GM21381 (cell line): ENCODE results near the gene KCNMB2.

Experiments used
- ATAC-seq: cut with Tn5 transposase; IDR thresholded peaks from one replicate; pipeline ENCODE4 v1.9.1; 2021; ENCODE audit warnings: mild to moderate bottlenecking, moderate library complexity; ENCODE audit not compliant: unreplicated experiment

KCNMB2 gene

DNA sequence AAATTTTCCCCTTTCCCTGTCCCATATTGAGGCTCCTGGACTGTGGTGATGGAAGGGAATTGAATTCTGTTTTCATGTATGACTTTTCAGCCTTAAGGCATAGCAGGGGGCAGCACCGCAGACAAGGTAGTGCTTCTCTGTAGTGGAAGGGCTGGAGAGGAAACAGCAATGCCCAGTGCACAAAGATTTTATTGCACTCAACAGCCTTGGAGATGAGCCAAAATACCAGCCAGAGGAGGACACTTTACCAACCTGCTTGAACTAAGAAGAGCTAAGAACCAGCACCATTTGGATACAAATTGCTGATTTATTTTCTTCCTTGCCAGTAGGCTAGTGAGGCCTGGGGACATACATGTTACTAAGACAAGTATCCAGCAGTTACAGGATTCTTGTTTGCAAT, 98.7 kb downstream of the KCNMB2 start:
- ATAC-seq: no peak

DNA sequence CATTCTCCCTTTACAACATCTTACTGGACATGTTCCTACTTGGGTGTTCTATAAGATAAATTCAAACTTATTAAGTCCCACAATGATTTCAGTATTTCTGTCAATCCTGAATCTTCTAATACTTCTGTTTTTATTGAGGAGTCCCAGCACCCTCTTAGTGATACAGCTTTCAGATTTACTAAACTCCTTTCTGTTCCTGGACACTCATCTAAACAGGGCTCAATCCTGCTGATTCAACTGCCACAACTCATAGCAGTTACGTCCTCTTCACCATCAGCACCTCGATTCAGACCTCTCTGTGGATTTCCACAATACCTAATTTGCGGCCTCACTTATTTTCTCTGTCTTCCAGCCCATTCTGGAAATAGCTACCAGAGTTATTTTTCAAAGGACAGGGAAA, 101.6 kb downstream of the KCNMB2 start:
- no peak for ATAC-seq

GRCh38 chr3:178645503-178645902, 109.3 kb downstream of the KCNMB2 start:
- no peak for ATAC-seq

GRCh38 chr3:178646186-178646862, 110.1 kb downstream of the KCNMB2 start:
- no peak for ATAC-seq

DNA sequence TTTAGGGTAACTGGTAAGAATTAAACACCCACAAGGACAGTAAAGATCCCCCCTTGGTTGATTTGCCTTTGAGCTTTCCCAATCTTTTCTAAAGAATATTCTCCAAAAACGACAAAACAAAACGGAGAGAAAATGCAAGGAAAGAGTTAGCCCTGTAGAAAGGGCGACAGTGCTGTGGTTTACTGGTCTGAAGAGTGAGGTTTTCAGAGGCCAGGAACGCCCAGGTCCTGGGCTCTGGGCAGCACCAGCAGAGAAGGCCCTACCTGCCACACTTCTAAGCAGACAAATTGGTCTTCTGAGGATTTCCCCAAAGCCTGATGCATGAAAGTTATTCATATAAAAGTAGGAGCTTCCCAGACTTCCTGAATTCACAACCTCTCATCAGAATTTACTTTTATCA, 119.3 kb downstream of the KCNMB2 start:
- no peak for ATAC-seq

DNA sequence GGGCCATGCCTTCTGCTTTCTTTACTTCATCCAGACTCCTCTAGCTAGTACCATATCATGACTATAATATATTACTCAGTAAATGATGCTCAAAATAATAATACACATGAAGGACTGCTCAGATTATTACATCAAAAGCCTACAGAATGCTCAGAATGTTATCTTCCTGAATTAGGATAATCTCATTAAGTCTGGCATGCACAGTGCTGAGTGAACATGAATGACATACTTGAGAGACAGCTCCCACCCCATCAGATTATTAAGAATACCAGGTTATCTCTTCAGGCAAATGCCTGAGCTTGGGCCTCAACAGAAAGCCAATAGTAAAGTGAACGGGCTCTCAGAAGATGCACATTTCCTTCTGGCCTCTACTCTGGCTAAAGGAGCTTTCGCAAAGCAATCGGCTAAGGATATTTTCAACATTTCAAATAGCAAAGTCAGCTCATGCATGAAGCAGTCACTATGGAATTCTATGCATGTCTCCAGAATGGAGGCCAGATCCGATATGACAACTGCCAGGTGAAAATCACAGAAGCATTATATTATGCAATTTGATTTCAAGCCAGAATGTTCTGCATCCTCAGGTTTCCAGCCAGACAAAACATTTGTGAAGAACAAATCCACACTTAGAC, 122.6 kb downstream of the KCNMB2 start:
- ATAC-seq: no peak

GRCh38 chr3:178663201-178663934, 127.1 kb downstream of the KCNMB2 start:
- peak; percentile 68 for ATAC-seq

GRCh38 chr3:178665747-178666146, 129.5 kb downstream of the KCNMB2 start:
- no peak for ATAC-seq

DNA sequence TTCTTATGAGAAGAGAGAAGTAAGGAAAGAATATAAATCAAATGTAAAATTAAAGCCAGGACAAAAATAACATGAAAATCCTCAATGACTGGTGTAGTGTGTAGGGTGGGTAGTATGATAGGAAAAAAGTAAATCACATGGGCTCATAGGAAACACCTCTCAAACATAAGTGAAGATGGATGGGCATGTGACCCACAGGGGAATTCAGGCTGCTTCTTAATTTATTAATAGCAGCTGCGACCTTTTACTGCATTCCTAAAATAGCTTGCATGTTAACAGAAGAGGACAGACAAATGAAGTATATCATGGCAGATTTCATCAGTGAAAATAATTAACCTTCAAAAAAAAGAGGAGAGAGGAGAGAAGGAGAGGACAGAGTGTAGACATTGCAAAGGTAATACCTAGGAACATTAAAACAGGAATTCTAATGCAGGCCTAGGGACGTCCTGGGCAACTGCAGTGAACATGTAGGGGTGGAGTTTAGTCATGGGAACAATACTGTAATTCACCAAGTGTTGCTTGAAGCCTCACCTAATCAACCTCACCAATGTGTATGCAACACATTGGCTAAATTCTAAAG, 132.9 kb downstream of the KCNMB2 start:
- no peak for ATAC-seq

GRCh38 chr3:178669758-178670157, 133.5 kb downstream of the KCNMB2 start:
- no peak for ATAC-seq

DNA sequence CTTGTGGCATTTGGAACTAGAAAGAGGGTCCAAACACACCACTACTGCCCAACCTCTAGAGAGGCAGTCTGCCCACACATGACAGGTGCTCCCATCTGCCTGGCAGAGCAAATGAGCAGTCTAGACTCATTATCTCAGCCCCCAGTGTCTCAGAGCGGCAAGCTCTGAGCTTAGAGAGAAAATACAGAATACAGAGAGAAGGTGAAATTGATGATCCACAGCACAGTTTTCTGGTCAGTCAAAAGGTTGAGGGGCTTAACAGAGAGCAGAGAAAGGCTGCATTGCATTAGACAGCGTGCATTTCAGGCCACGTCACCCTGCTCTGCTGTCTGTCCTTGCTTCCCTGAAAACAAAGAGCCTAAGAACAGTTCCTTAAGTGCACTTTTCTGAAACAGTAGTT, 135.1 kb downstream of the KCNMB2 start:
- no peak for ATAC-seq

GRCh38 chr3:178671791-178672190, 135.6 kb downstream of the KCNMB2 start:
- ATAC-seq: no peak

DNA sequence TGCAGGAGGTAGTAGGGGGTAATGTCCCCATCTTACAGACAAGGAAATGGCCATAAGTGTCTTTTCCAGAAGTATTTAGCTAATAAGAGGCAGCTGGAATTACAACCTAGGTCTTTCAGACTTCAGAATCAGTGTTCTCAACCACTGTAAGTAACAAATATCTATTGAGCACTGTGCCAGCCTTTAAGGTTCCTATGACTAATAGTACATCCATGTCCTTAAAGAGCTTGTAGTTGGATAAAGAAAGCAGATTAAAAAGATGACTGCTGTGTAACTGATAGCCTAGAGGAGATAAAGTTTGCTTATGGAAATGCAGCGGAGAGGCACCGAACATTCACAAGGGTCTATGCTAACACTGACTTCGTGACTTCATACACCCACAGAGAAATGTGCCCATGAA, 136.0 kb downstream of the KCNMB2 start:
- ATAC-seq: no peak

DNA sequence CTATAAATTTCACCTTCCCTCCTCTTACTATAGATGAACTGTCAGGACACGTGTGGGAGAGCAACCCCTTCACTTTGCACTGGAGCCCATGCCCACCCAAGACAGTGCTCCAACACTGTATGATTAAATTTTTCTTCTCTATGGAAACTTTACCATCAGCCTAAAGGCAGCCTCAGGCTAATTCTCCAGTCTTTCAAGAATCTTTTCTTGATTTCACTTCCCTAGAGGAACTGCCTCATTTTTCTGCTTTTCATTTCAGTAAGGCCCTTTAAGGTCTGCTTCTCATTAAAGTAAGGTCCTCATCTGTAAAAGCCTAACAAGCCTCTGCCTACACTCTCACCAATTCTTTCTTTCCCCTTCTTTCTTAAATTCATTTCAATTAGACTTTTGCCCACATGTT, 137.3 kb downstream of the KCNMB2 start:
- no peak for ATAC-seq

GRCh38 chr3:178676077-178676476, 139.8 kb downstream of the KCNMB2 start:
- no peak for ATAC-seq

GRCh38 chr3:178676942-178677790, 140.9 kb downstream of the KCNMB2 start:
- no peak for ATAC-seq

DNA sequence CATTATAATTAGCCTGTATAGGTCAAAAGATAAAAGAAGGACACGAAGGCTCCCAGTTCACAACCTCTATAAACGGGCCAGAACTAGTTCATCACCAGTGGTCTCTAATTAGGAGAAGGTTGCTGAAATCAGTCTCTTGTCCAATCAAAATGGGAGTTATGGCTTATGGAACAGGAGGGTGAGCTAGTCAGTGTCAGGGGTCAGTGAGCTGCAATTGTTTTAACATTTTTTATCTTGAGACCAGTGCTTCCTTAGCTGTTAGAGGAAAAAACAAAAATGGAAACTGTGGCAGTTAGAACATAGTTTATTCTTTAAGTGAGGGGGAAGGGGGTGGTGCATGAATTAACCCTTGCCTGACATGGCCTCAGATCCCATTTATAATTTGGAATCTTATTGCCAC, 141.7 kb downstream of the KCNMB2 start:
- ATAC-seq: no peak

GRCh38 chr3:178680037-178680436, 143.8 kb downstream of the KCNMB2 start:
- ATAC-seq: no peak

GRCh38 chr3:178680489-178680888, 144.3 kb downstream of the KCNMB2 start:
- ATAC-seq: no peak

DNA sequence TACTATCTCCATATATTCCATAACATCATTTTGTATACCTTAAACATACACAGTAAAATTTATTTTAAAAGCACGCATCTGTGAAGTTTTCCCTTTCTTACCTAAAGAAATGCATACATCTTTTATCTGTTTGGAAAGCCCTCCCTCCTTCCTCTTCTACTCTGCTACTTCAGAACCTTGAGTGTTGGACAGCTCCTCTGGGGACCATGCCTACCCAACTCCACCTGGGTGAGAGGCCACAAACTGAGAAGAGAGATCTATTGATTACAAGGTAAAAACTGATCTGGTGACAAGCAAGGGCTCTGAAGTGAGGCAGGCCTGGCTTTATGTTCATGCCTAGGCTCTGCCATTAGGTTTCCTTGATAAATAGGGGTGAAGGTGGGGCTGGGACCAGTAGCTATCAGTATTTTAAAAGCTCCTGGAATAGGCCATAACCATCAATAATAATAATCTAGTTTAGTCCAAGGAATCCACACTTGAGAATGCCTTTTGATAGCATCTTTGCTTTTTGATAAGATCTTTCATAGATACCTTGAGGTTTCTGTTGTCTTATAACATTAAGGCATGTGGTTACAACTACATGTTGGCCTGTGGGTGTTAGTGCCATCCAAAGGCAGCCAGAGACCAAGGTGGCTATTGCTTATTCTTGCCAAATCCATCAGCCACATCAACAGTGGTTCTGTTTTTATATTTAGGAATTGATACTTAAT, 148.8 kb downstream of the KCNMB2 start:
- ATAC-seq: no peak
